ENCODE measurements around the gene GNB1L.
"Not testable (repeated sequence)": the region's sequence is repeated elsewhere in the genome, so short reads cannot be mapped to it uniquely, and the experiment has no call there.

Gene GNB1L

GRCh38 chr22:19791894-19792293 is 62.8 kb downstream of the GNB1L start:
- no peak for DNase-seq

- DNase-seq = no peak
Measured at GRCh38 chr22:19791243-19791642, 63.4 kb downstream of the GNB1L start.

GRCh38 chr22:19789828-19790227 is 64.8 kb downstream of the GNB1L start:
- DNase-seq = no peak

GRCh38 chr22:19789406-19789805 is 65.3 kb downstream of the GNB1L start:
- DNase-seq = no peak

GRCh38 chr22:19788661-19789225 is 65.9 kb downstream of the GNB1L start:
- DNase-seq = no peak

GRCh38 chr22:19787849-19788141 is 66.9 kb downstream of the GNB1L start:
- no peak for DNase-seq

- no peak for DNase-seq
Measured at GRCh38 chr22:19786959-19787848, 67.5 kb downstream of the GNB1L start.

- DNase-seq = no peak
Measured at GRCh38 chr22:19786264-19786585, 68.4 kb downstream of the GNB1L start.

- DNase-seq = no peak
Measured at GRCh38 chr22:19785461-19786263, 69.0 kb downstream of the GNB1L start.

- DNase-seq = no peak
Measured at GRCh38 chr22:19784384-19785175, 70.1 kb downstream of the GNB1L start.

GRCh38 chr22:19783586-19784383 is 70.9 kb downstream of the GNB1L start:
- DNase-seq = no peak

GRCh38 chr22:19782533-19782932 is 72.1 kb downstream of the GNB1L start:
- DNase-seq = no peak

- no peak for DNase-seq
Measured at GRCh38 chr22:19779685-19780268, 74.9 kb downstream of the GNB1L start.

- DNase-seq = no peak
Measured at GRCh38 chr22:19779011-19779421, 75.7 kb downstream of the GNB1L start.

- DNase-seq = not testable (repeated sequence)
Measured at GRCh38 chr22:19777192-19777591, 77.5 kb downstream of the GNB1L start.

GRCh38 chr22:19776433-19777031 is 78.1 kb downstream of the GNB1L start:
- DNase-seq = peak; percentile 26

GRCh38 chr22:19775496-19776325 is 79.0 kb downstream of the GNB1L start:
- DNase-seq = no peak

- no peak for DNase-seq
Measured at GRCh38 chr22:19774628-19775027, 80.0 kb downstream of the GNB1L start.

- DNase-seq = no peak
Measured at GRCh38 chr22:19773470-19774040, 81.1 kb downstream of the GNB1L start.

Measured in CD4-positive, alpha-beta T cell treated with Interleukin-6 for 4 hours (primary cell).